GM12892 (cell line): ENCODE results near the gene NDRG2.

Experiments used
- POLR2A ChIP-seq: IDR thresholded peaks from 2 replicates; pipeline ENCODE4 v1.6.1; 2011; ENCODE audit warnings: low read depth, low read length, control low read depth
- POLR2AphosphoS5 ChIP-seq: IDR thresholded peaks from 2 replicates; pipeline ENCODE4 v1.6.1; 2011; ENCODE audit warnings: low read depth, low read length, control low read depth
- TAF1 ChIP-seq: IDR thresholded peaks from 2 replicates; pipeline ENCODE4 v1.6.1; 2011; ENCODE audit warnings: low read depth, mild to moderate bottlenecking, control low read depth, low read length, borderline replicate concordance

DNA sequence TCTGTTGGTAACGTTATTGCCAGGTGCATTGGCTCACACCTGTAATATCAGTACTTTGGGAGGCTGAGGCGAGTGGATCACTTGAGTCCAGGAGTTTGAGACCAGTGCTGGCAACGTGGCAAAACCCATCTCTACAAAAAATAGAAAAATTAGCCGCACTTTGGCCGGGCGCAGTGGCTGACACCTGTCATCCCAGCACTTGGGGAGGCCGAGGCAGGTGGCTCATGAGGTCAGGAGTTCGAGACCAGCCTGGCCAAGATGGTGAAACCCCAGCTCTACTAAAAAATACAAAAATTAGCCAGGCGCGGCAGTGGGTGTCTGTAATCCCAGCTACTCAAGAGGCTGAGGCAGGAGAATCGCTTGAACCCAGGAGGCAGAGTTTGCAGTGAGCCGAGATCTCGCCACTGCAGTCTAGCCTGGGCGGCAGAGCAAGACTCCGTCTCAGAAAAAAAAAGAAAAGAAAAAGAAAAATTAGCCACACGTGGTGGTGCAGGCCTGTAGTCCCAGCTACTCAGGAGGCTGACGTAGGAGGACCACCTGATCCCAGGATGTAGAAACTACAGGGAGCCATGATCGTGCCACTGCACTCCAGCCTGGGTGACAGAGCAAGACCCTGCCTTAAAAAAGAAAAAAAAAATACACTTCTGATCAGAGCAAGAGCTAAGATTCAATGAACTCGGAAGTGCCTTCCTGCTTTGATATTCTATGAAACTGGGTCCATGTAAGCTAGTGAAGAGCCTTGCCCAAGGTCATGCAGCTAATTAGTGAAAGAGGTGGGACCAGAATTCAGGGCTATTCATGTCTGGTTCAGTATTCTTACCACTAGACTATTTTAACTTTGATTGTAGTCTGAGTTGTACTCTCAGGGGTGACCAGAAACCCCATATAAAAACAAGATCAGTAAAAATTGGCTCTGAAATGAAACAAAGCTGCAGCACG lies 28.6 kb upstream of the NDRG2 start:
- TF ChIP-seq POLR2AphosphoS5 (no peak), POLR2A (no peak), TAF1 (no peak)
